Measurements from ENCODE around the gene FAM43B. TPM values are rescaled to one million over a fixed set of nuclear protein-coding genes. Genes with fewer than 3 reads are reported as not detected.
A peak's percentile ranks its signal among the peaks of the same experiment; 100 is the strongest.

FAM43B gene
- polyA plus RNA-seq, 2 of the 4 experiments (the other 2 are of a cell fraction) = 0.76 to 6.9 TPM

- H3K4me2 ChIP-seq = no peak overlapping the region
- TF ChIP-seq SMC3 (IDR thresholded peaks at IDR 0.05) = peak; percentile 86
- 0 out of 2 replicates have a peak, but pooled peaks have one; percentile 66 for TF ChIP-seq RCOR1 (IDR thresholded peaks at IDR 0.05; ENCODE audit: low read depth, low read length)
- 0 out of 2 replicates have a peak, but pooled peaks have one; percentile 24 for TF ChIP-seq MAX (IDR thresholded peaks at IDR 0.05)
- no peak for TF ChIP-seq NR3C1 (IDR thresholded peaks at IDR 0.05)
- TF ChIP-seq CHD2 (IDR thresholded peaks at IDR 0.05; ENCODE audit: low read length, partially characterized antibody) = no peak
- peak; percentile 70 for TF ChIP-seq CTCF (IDR thresholded peaks at IDR 0.05)
- TF ChIP-seq RAD21 (conservative IDR thresholded peaks at IDR 0.05 in 1 of 2, IDR thresholded peaks at IDR 0.05 in 1 of 2) = peak; percentile 82 to 90
- WGBS (ENCODE audit: missing lambda C conversion rate) = 33% methylated on average over 12 of the region's 18 CpGs
- DNase-seq (ENCODE audit: low read depth in 1 of 2, low spot score in 1 of 2) (peak; percentile 80 to 82), FAIRE-seq (no peak), ATAC-seq (peak; percentile 94 to 97)
- peak overlapping the region; percentile 13 to 80; a peak in 4 of 6 replicates for H3K27ac ChIP-seq
- H3K9me3 ChIP-seq = peaks cover 8% of the 10 kb centered on the region; the same call in 1 of the 3 replicates
- no peak overlapping the region for H3K4me3 ChIP-seq
- peaks cover 14% of the 10 kb centered on the region for H3K4me1 ChIP-seq
- ChIA-PET CTCF (interaction anchor here (0.6 to 5.2 kb wide), 34 partner anchors 8 to 620 kb away, joined by 3 to 43 read pairs (median 5); partner anchors contain the start of genes CDA and PINK1), POLR2A (interaction anchor here (0.6 to 0.8 kb wide), 3 partner anchors 15 to 59 kb away, joined by 3 to 6 read pairs (median 3); partner anchors contain the start of gene FAM43B)
Measured at GRCh38 chr1:20574686-20575540, 22.5 kb downstream of the FAM43B start.

- Histone ChIP-seq H3K4me2 (0 out of 3 replicates have a peak overlapping the region, but pooled peaks have one; percentile 6), H3K4me3 (no peak overlapping the region), H3K9me3 (peaks cover 8% of the 10 kb centered on the region; the same call in 1 of the 3 replicates), H3K4me1 (peaks cover 14% of the 10 kb centered on the region), H3K27ac (peak overlapping the region; percentile 13 to 80; a peak in 4 of 6 replicates)
- ChIA-PET CTCF (interaction anchor here (0.7 to 5.2 kb wide), 23 partner anchors 8 to 91 kb away, joined by 3 to 43 read pairs (median 5); partner anchors contain the start of genes CDA and PINK1), POLR2A (no interaction called here)
- ATAC-seq (peak in 1 of 2 experiments; percentile 66; a peak in 3 of 6 replicates), DNase-seq (ENCODE audit: low read depth in 1 of 2, low spot score in 1 of 2) (no peak), FAIRE-seq (no peak)
- WGBS (ENCODE audit: missing lambda C conversion rate) = 73% methylated on average over 8 of the region's 10 CpGs
- no peak for TF ChIP-seq ZNF302 (CRISPR knock-in tag; IDR thresholded peaks at IDR 0.05)
- TF ChIP-seq MAX (IDR thresholded peaks at IDR 0.05) = no peak
- TF ChIP-seq RAD21 (conservative IDR thresholded peaks at IDR 0.05 in 1 of 2, IDR thresholded peaks at IDR 0.05 in 1 of 2) = 0 out of 5 replicates have a peak, but pooled peaks of 1 of the 2 experiments have one; percentile 9
- no peak for TF ChIP-seq NFE2L2 (conservative IDR thresholded peaks at IDR 0.05; ENCODE audit: low read length)
Measured at GRCh38 chr1:20575541-20576336, 23.4 kb downstream of the FAM43B start.

- 86% methylated on average over 3 of the region's 3 CpGs for WGBS (ENCODE audit: missing lambda C conversion rate)
- POLR2A ChIA-PET = no interaction called here
- H3K4me3 ChIP-seq = no peak overlapping the region
- no peak overlapping the region for H3K27ac ChIP-seq
- H3K4me1 ChIP-seq = peaks cover 14% of the 10 kb centered on the region
- TF ChIP-seq EP300 (IDR thresholded peaks at IDR 0.05) (no peak), HOXB5 (CRISPR knock-in tag; IDR thresholded peaks at IDR 0.05) (no peak), ZFP36 (IDR thresholded peaks at IDR 0.05; ENCODE audit: borderline replicate concordance, partially characterized antibody) (no peak)
- DNase-seq (ENCODE audit: low read depth in 1 of 2, low spot score in 1 of 2) (no peak), FAIRE-seq (no peak), ATAC-seq (no peak)
- no peak overlapping the region for H3K4me2 ChIP-seq
- no peaks in the 10 kb centered on the region for H3K9me3 ChIP-seq
- CTCF ChIA-PET = interaction anchor here (1.0 kb wide), 1 partner anchor 55 kb away, joined by 4 read pairs; no protein-coding TSS in a partner anchor
Measured at GRCh38 chr1:20578062-20578461, 25.7 kb downstream of the FAM43B start.
